ENCODE results near the gene ACTL6B.

DNA sequence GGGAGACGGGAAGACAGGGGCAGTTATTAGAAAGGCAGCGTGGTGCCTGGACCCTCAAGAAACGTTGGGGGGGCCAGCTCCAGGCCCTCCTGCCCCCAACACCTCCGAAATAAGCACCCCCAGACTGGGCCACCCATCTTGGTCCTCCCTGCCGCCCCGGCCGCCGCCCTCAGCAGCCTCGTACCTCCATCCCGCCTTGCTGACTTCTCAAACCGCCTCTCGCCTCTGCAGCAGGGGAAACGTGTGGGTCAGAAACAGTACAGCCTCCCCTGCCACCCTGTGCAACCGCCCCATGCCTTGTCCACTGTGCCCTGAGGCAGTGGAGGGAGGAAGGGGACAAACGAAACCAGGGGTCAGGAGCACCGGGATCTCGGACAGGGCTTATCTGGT lies 30.6 kb upstream of the ACTL6B start:
- no peak for TF ChIP-seq CTCF (IDR thresholded peaks at IDR 0.05)
- TF ChIP-seq ZNF416 (CRISPR knock-in tag; IDR thresholded peaks at IDR 0.05) = no peak
- TF ChIP-seq NR2C2 (CRISPR knock-in tag; IDR thresholded peaks at IDR 0.05) = no peak
- no peak for TF ChIP-seq ZNF512 (CRISPR knock-in tag; IDR thresholded peaks at IDR 0.05; ENCODE audit: borderline replicate concordance)
